Measurements from ENCODE around the gene TLR3. TPM values are rescaled to one million over a fixed set of nuclear protein-coding genes. Genes with fewer than 3 reads are reported as not detected.

TLR3 gene
- total RNA-seq, 1 donor from 2014 or later: 5.8 TPM

DNA sequence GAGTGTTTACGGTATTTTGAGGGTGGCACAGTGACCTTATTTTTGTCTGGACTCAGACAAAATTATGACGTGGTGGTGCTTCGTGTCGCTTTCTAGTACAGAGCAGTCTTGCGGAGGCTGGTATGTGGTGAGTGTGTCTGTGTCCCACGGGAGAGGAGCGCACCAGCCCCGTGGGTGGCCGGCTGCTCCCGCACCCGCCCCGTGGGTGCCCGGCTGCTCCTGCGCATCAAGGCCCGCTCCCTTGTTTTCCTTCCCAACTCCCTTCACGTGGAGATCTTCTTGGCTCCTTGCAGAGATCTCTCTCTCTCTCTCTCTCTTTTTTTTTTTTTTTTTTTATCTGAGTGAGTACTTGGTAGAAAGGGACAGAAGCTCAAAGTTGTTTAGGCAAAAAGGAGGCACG lies 23.3 kb downstream of the TLR3 start:
- no peak for TF ChIP-seq CTCF (IDR thresholded peaks at IDR 0.05; ENCODE audit: insufficient read depth, low read length, poor library complexity, severe bottlenecking)
- no peak overlapping the region for H3K4me3 ChIP-seq (ENCODE audit: low read depth, low read length)
- no peaks in the 10 kb centered on the region for H3K36me3 ChIP-seq (ENCODE audit: control insufficient read depth, insufficient read depth, low read length)
- H3K27me3 ChIP-seq (ENCODE audit: control insufficient read depth, insufficient read depth, low read length): no peaks in the 10 kb centered on the region
- no peak for DNase-seq (ENCODE audit: low read depth)

GRCh38 chr4:186095406-186095805 lies 26.4 kb downstream of the TLR3 start:
- no peak for TF ChIP-seq CTCF (IDR thresholded peaks at IDR 0.05; ENCODE audit: insufficient read depth, low read length, poor library complexity, severe bottlenecking)
- Histone ChIP-seq H3K27me3 (ENCODE audit: control insufficient read depth, insufficient read depth, low read length) (no peaks in the 10 kb centered on the region), H3K4me3 (ENCODE audit: low read depth, low read length) (no peak overlapping the region), H3K36me3 (ENCODE audit: control insufficient read depth, insufficient read depth, low read length) (no peaks in the 10 kb centered on the region)
- DNase-seq (ENCODE audit: low read depth): no peak

- no peaks in the 10 kb centered on the region for H3K27me3 ChIP-seq (ENCODE audit: control insufficient read depth, insufficient read depth, low read length)
- no peak overlapping the region for H3K4me3 ChIP-seq (ENCODE audit: low read depth, low read length)
- DNase-seq (ENCODE audit: low read depth): no peak
- H3K36me3 ChIP-seq (ENCODE audit: control insufficient read depth, insufficient read depth, low read length): no peaks in the 10 kb centered on the region
- TF ChIP-seq CTCF (IDR thresholded peaks at IDR 0.05; ENCODE audit: insufficient read depth, low read length, poor library complexity, severe bottlenecking): no peak
Observed at GRCh38 chr4:186096681-186097165, 27.8 kb downstream of the TLR3 start.

- Histone ChIP-seq H3K4me3 (ENCODE audit: low read depth, low read length) (no peak overlapping the region), H3K36me3 (ENCODE audit: control insufficient read depth, insufficient read depth, low read length) (no peaks in the 10 kb centered on the region), H3K27me3 (ENCODE audit: control insufficient read depth, insufficient read depth, low read length) (no peaks in the 10 kb centered on the region)
- no peak for TF ChIP-seq CTCF (IDR thresholded peaks at IDR 0.05; ENCODE audit: insufficient read depth, low read length, poor library complexity, severe bottlenecking)
- no peak for DNase-seq (ENCODE audit: low read depth)
Observed at GRCh38 chr4:186097386-186097785, 28.4 kb downstream of the TLR3 start.

- no peak for TF ChIP-seq CTCF (IDR thresholded peaks at IDR 0.05; ENCODE audit: insufficient read depth, low read length, poor library complexity, severe bottlenecking)
- Histone ChIP-seq H3K4me3 (ENCODE audit: low read depth, low read length) (no peak overlapping the region), H3K27me3 (ENCODE audit: control insufficient read depth, insufficient read depth, low read length) (no peaks in the 10 kb centered on the region), H3K36me3 (ENCODE audit: control insufficient read depth, insufficient read depth, low read length) (no peaks in the 10 kb centered on the region)
- no peak for DNase-seq (ENCODE audit: low read depth)
Observed at GRCh38 chr4:186102931-186103330, 34.0 kb downstream of the TLR3 start.

- Histone ChIP-seq H3K4me3 (ENCODE audit: low read depth, low read length) (peak within 1 kb of the TSS; percentile 66), H3K36me3 (ENCODE audit: control insufficient read depth, insufficient read depth, low read length) (no peaks in the 10 kb centered on the region), H3K27me3 (ENCODE audit: control insufficient read depth, insufficient read depth, low read length) (no peaks in the 10 kb centered on the region)
- no peak for TF ChIP-seq CTCF (IDR thresholded peaks at IDR 0.05; ENCODE audit: insufficient read depth, low read length, poor library complexity, severe bottlenecking)
- no peak for DNase-seq (ENCODE audit: low read depth)
Observed at GRCh38 chr4:186104114-186104889, 35.3 kb downstream of the TLR3 start, which contains the start of gene FAM149A. TSS of gene FAM149A (plus strand) at chr4:186104704.

Measured in kidney epithelial cell (primary cell).